ENCODE data around the gene VWC2L. TPM values are rescaled to one million over a fixed set of nuclear protein-coding genes. Genes with fewer than 3 reads are reported as not detected.
A peak's percentile ranks its signal among the peaks of the same experiment; 100 is the strongest.

VWC2L gene
- polyA plus RNA-seq, 4 donors = 0.09 to 0.10 (median 0.10) TPM

- no peak for DNase-seq (ENCODE audit: low read depth in 4 of 4, low spot score in 3 of 4)
Observed at GRCh38 chr2:214465363-214466146, 54.7 kb downstream of the VWC2L start.

- DNase-seq (ENCODE audit: low read depth in 4 of 4, low spot score in 3 of 4) = no peak
Observed at GRCh38 chr2:214469728-214470127, 58.9 kb downstream of the VWC2L start.

GRCh38 chr2:214471382-214471781, 60.5 kb downstream of the VWC2L start:
- DNase-seq (ENCODE audit: low read depth in 4 of 4, low spot score in 3 of 4) = no peak

- DNase-seq (ENCODE audit: low read depth in 4 of 4, low spot score in 3 of 4) = no peak
Observed at GRCh38 chr2:214471990-214472389, 61.1 kb downstream of the VWC2L start.

GRCh38 chr2:214477305-214477704, 66.5 kb downstream of the VWC2L start:
- no peak for DNase-seq (ENCODE audit: low read depth in 4 of 4, low spot score in 3 of 4)

- DNase-seq (ENCODE audit: low read depth in 4 of 4, low spot score in 3 of 4) = peak in 1 of 4 donors; percentile 22
Observed at GRCh38 chr2:214481204-214481603, 70.3 kb downstream of the VWC2L start.

GRCh38 chr2:214482728-214483127, 71.9 kb downstream of the VWC2L start:
- DNase-seq (ENCODE audit: low read depth in 4 of 4, low spot score in 3 of 4) = no peak

- DNase-seq (ENCODE audit: low read depth in 4 of 4, low spot score in 3 of 4) = no peak
Observed at GRCh38 chr2:214484239-214484638, 73.4 kb downstream of the VWC2L start.

GRCh38 chr2:214484701-214485100, 73.8 kb downstream of the VWC2L start:
- no peak for DNase-seq (ENCODE audit: low read depth in 4 of 4, low spot score in 3 of 4)

- no peak for DNase-seq (ENCODE audit: low read depth in 4 of 4, low spot score in 3 of 4)
Observed at GRCh38 chr2:214489181-214489580, 78.3 kb downstream of the VWC2L start.

GRCh38 chr2:214489702-214490101, 78.8 kb downstream of the VWC2L start:
- no peak for DNase-seq (ENCODE audit: low read depth in 4 of 4, low spot score in 3 of 4)

GRCh38 chr2:214492152-214492551, 81.3 kb downstream of the VWC2L start:
- DNase-seq (ENCODE audit: low read depth in 4 of 4, low spot score in 3 of 4) = no peak

- no peak for DNase-seq (ENCODE audit: low read depth in 4 of 4, low spot score in 3 of 4)
Observed at GRCh38 chr2:214492608-214493007, 81.8 kb downstream of the VWC2L start.

- no peak for DNase-seq (ENCODE audit: low read depth in 4 of 4, low spot score in 3 of 4)
Observed at GRCh38 chr2:214497489-214497888, 86.6 kb downstream of the VWC2L start.

- no peak for DNase-seq (ENCODE audit: low read depth in 4 of 4, low spot score in 3 of 4)
Observed at GRCh38 chr2:214503568-214503967, 92.7 kb downstream of the VWC2L start.

- DNase-seq (ENCODE audit: low read depth in 4 of 4, low spot score in 3 of 4) = no peak
Observed at GRCh38 chr2:214504599-214505376, 93.9 kb downstream of the VWC2L start.

- no peak for DNase-seq (ENCODE audit: low read depth in 4 of 4, low spot score in 3 of 4)
Observed at GRCh38 chr2:214507032-214507431, 96.2 kb downstream of the VWC2L start.

GRCh38 chr2:214514704-214515103, 103.8 kb downstream of the VWC2L start:
- peak in 1 of 4 donors; percentile 8 for DNase-seq (ENCODE audit: low read depth in 4 of 4, low spot score in 3 of 4)

- DNase-seq (ENCODE audit: low read depth in 4 of 4, low spot score in 3 of 4) = no peak
Observed at GRCh38 chr2:214515111-214515510, 104.3 kb downstream of the VWC2L start.

GRCh38 chr2:214519258-214519818, 108.5 kb downstream of the VWC2L start:
- no peak for DNase-seq (ENCODE audit: low read depth in 4 of 4, low spot score in 3 of 4)

GRCh38 chr2:214529021-214529420, 118.2 kb downstream of the VWC2L start:
- DNase-seq (ENCODE audit: low read depth in 4 of 4, low spot score in 3 of 4) = no peak

GRCh38 chr2:214529514-214529913, 118.7 kb downstream of the VWC2L start:
- no peak for DNase-seq (ENCODE audit: low read depth in 4 of 4, low spot score in 3 of 4)
